ENCODE results near the gene OR11H6. TPM values are rescaled to one million over a fixed set of nuclear protein-coding genes. Genes with fewer than 3 reads are reported as not detected.

The OR11H6 gene
- total and polyA plus RNA-seq, 2 donors (not counting 3 experiments of a cell fraction or from before 2014, with no cell fraction given) = not detected

DNA sequence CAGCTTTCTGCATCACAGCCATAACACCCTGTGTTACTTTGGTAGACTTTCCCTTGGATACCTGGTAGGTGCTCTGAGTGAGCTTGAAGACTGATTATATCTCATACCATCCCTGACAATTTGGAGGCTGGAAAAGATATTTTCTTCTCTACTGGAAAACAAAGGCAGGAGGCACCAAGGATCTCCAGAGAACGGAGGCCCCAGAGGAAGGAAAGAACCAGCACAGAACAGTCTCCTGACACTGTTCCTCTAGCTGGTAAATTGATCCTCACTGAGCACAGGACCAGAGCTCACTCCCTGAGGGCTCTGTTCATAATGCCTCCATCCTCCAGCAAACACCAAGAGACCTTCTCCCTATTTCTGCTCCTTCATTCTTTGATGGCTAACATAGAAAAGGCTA is 32.9 kb upstream of the OR11H6 start, which contains the start of gene OR11G2:
OR11G2 (plus strand) TSS at position 301 of the 400 bp plus-strand sequence. CDS start 6,542 bp downstream, outside the sequence.
- Histone ChIP-seq H3K4me3 (replicated peaks in 1 of 3; ENCODE audit: insufficient read depth in 1 of 3, low read depth in 1 of 3, low read length in 3 of 3) (no peak within 1 kb of the TSS), H2AFZ (ENCODE audit: low read depth, low read length) (no peak within 1 kb of the TSS), H3K9ac (replicated peaks; ENCODE audit: extremely low read depth, insufficient read depth, low read length) (no peak within 1 kb of the TSS), H3K4me1 (ENCODE audit: control insufficient read depth, extremely low read depth, insufficient read depth, low read length) (no peaks in the 10 kb centered on the region), H3K4me2 (ENCODE audit: insufficient read depth, low read length) (no peak within 1 kb of the TSS), H3K79me2 (ENCODE audit: control insufficient read depth, insufficient read depth, low read length) (no peaks in the 10 kb centered on the region), H3K9me3 (replicated peaks; ENCODE audit: control insufficient read depth, insufficient read depth, low read length) (no peaks in the 10 kb centered on the region), H3K27ac (ENCODE audit: insufficient read depth, low read depth, low read length) (no peak within 1 kb of the TSS), H3K9me1 (replicated peaks; ENCODE audit: control insufficient read depth, extremely low read depth, insufficient read depth, low read length) (no peaks in the 10 kb centered on the region), H4K20me1 (replicated peaks; ENCODE audit: control insufficient read depth, extremely low read depth, insufficient read depth, low read length) (no peaks in the 10 kb centered on the region), H3K27me3 (ENCODE audit: control insufficient read depth in 2 of 2, insufficient read depth in 2 of 2, low read length in 2 of 2) (no peaks in the 10 kb centered on the region), H3K36me3 (ENCODE audit: control insufficient read depth in 2 of 2, extremely low read depth in 1 of 2, insufficient read depth in 2 of 2, low read length in 2 of 2) (no peaks in the 10 kb centered on the region)
- dilution Hi-C loops (cut with MboI; ENCODE audit: extremely low pct_ligation_motif_present, low sequenced_read_pairs) (no loop called here), intact Hi-C loops (cut with micrococcal nuclease) (no loop called here)
- CTCF ChIA-PET = no interaction called here
- FAIRE-seq = no peak
- TF ChIP-seq POLR2A (IDR thresholded peaks at IDR 0.05; ENCODE audit: low read depth, low read length) = no peak
- no peak for TF ChIP-seq MYC (IDR thresholded peaks at IDR 0.05; ENCODE audit: low read depth, low read length)
- no peak for TF ChIP-seq EZH2 (IDR thresholded peaks at IDR 0.05; ENCODE audit: borderline replicate concordance, low read depth, low read length, severe bottlenecking)
- DNase-seq (ENCODE audit: low read depth, low spot score) = no peak
- POLR2A ChIA-PET = no interaction called here
- no TSS peak for BruUV-seq (replicated peaks)

GRCh38 chr14:20191396-20191795 is 32.1 kb upstream of the OR11H6 start:
- POLR2A ChIA-PET = no interaction called here
- no peaks in the 10 kb centered on the region for H3K9me1 ChIP-seq (replicated peaks; ENCODE audit: control insufficient read depth, extremely low read depth, insufficient read depth, low read length)
- no peaks in the 10 kb centered on the region for H3K36me3 ChIP-seq (ENCODE audit: control insufficient read depth in 2 of 2, extremely low read depth in 1 of 2, insufficient read depth in 2 of 2, low read length in 2 of 2)
- no peaks in the 10 kb centered on the region for H3K9me3 ChIP-seq (replicated peaks; ENCODE audit: control insufficient read depth, insufficient read depth, low read length)
- no peak overlapping the region for H3K27ac ChIP-seq (ENCODE audit: insufficient read depth, low read depth, low read length)
- H3K4me3 ChIP-seq (replicated peaks in 1 of 3; ENCODE audit: insufficient read depth in 1 of 3, low read depth in 1 of 3, low read length in 3 of 3) = no peak overlapping the region
- TF ChIP-seq MYC (IDR thresholded peaks at IDR 0.05; ENCODE audit: low read depth, low read length) (no peak), GATA2 (IDR thresholded peaks at IDR 0.05; ENCODE audit: insufficient read depth, insufficient read length, low read depth, low read length) (no peak), FOS (IDR thresholded peaks at IDR 0.05; ENCODE audit: borderline replicate concordance, insufficient read depth, low read length) (no peak), JUN (IDR thresholded peaks at IDR 0.05; ENCODE audit: borderline replicate concordance, insufficient read depth, insufficient read length, low read depth) (no peak), CTCF (IDR thresholded peaks at IDR 0.05; ENCODE audit: extremely low read depth in 1 of 2, insufficient read depth in 1 of 2, low read depth in 1 of 2, low read length in 2 of 2) (no peak), EZH2 (IDR thresholded peaks at IDR 0.05; ENCODE audit: borderline replicate concordance, low read depth, low read length, severe bottlenecking) (no peak)
- no peak overlapping the region for H3K4me2 ChIP-seq (ENCODE audit: insufficient read depth, low read length)
- DNase-seq (ENCODE audit: low read depth, low spot score) (no peak), FAIRE-seq (no peak)
- H3K79me2 ChIP-seq (ENCODE audit: control insufficient read depth, insufficient read depth, low read length) = no peaks in the 10 kb centered on the region
- dilution Hi-C loops (cut with MboI; ENCODE audit: extremely low pct_ligation_motif_present, low sequenced_read_pairs) = no loop called here
- BruUV-seq (replicated peaks) = no TSS peak
- CTCF ChIA-PET = no interaction called here
- no peaks in the 10 kb centered on the region for H3K4me1 ChIP-seq (ENCODE audit: control insufficient read depth, extremely low read depth, insufficient read depth, low read length)
- H2AFZ ChIP-seq (ENCODE audit: low read depth, low read length) = no peak overlapping the region
- H4K20me1 ChIP-seq (replicated peaks; ENCODE audit: control insufficient read depth, extremely low read depth, insufficient read depth, low read length) = no peaks in the 10 kb centered on the region
- intact Hi-C loops (cut with micrococcal nuclease) = no loop called here
- no peaks in the 10 kb centered on the region for H3K27me3 ChIP-seq (ENCODE audit: control insufficient read depth in 2 of 2, insufficient read depth in 2 of 2, low read length in 2 of 2)
- H3K9ac ChIP-seq (replicated peaks; ENCODE audit: extremely low read depth, insufficient read depth, low read length) = no peak overlapping the region
